Chondrocyte (in vitro differentiated cells): ENCODE data around the gene SMARCB1. TPM values are rescaled to one million over a fixed set of nuclear protein-coding genes. Genes with fewer than 3 reads are reported as not detected.

Source experiments
- DNase-seq: peaks from one replicate; pipeline ENCODE4 v3.0.0; 2021; ENCODE audit warnings: mixed read lengths, low spot score
- H3K27ac Mint-ChIP-seq: one replicate; pipeline ENCODE4 v1.8.0; 2021; ENCODE audit warnings: mild to moderate bottlenecking, moderate library complexity, mixed read lengths; ENCODE audit not compliant: unreplicated experiment
- H3K27me3 Mint-ChIP-seq: 2 replicates; pipeline ENCODE4 v1.8.0; 2021; ENCODE audit warnings: low read depth, mixed read lengths
- H3K36me3 Mint-ChIP-seq: 2 replicates; pipeline ENCODE4 v1.8.0; 2021; ENCODE audit warnings: low read depth, mixed read lengths
- H3K4me1 Mint-ChIP-seq: 2 replicates; pipeline ENCODE4 v1.8.0; 2021; ENCODE audit warnings: low read depth, mild to moderate bottlenecking, mixed read lengths
- H3K4me3 Mint-ChIP-seq: one replicate; pipeline ENCODE4 v1.8.0; 2021; ENCODE audit warnings: mild to moderate bottlenecking, moderate library complexity, mixed read lengths; ENCODE audit not compliant: unreplicated experiment
- H3K9me3 Mint-ChIP-seq: 2 replicates; pipeline ENCODE4 v1.8.0; 2021; ENCODE audit warnings: low read depth, mixed read lengths
- CTCF ChIP-seq: fragments of 200-600 bp; sonication (generic); IDR thresholded peaks from 2 replicates; pipeline ENCODE4 v1.5.0; 2021; ENCODE audit warnings: antibody characterized with exemption, mild to moderate bottlenecking, moderate library complexity
- total RNA-seq: library from RNA; stranded (reverse); gene quantifications from 3 replicates; pipeline ENCODE4 v1.2.1, GENCODE V29; 2021

The SMARCB1 gene
- total RNA-seq, 1 donor from 2014 or later = 102 TPM

DNA sequence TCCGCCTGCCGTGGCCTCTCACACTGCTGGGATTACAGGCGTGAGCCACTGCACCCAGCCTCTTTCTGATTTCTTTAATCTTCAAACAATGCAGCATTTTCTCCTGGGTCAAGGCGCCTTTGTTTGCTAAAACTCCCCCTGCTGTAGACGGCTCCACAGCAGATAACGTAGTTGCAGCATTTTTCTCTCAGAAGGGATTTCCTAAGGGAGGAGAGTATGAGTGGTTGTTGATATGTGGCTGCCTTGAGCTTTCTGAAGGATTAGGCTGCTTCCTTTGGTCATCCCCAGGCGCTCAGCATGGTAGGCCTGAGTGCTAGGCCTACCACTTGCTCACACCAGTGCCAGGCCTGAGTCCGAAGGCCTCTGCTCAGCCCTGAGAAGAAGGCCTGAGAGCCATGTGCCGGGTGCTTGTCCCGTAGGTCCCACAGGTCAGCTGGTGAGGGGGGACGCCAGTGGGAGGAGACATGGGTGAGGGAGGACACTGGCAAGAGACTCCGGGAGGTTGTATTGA is 18.1 kb downstream of the SMARCB1 start:
- no peak overlapping the region for H3K27ac Mint-ChIP-seq
- peaks cover 46% of the 10 kb centered on the region for H3K36me3 Mint-ChIP-seq

DNA sequence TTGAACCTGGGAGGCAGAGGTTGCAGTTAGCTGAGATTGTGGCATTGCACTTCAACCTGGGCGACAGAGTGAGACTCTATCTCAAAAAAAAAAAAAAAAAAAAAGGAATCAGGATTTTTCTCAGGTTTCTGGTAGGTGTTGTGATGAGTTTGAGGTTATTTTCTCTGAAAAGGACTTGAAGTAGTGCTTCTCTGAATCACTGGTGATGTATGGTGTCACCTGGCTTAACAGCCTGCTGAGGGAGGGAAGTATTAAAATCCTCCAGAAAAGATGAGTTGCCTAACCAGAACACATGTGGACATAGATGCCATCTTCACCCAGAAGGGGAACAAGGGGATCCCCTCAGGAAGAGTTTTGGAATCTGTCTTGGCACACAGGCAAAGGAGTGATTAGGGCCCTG is 20.1 kb downstream of the SMARCB1 start:
- no peak for DNase-seq
- no peaks in the 10 kb centered on the region for H3K27me3 Mint-ChIP-seq
- no peak overlapping the region for H3K4me3 Mint-ChIP-seq
- TF ChIP-seq CTCF = no peak
- peaks cover 39% of the 10 kb centered on the region for H3K36me3 Mint-ChIP-seq
- no peaks in the 10 kb centered on the region for H3K4me1 Mint-ChIP-seq
- no peaks in the 10 kb centered on the region for H3K9me3 Mint-ChIP-seq
- no peak overlapping the region for H3K27ac Mint-ChIP-seq

More for the DNA sequence above, 18.1 kb downstream of the SMARCB1 start:
- Mint-ChIP-seq H3K4me1 (no peaks in the 10 kb centered on the region), H3K4me3 (no peak overlapping the region), H3K27me3 (no peaks in the 10 kb centered on the region), H3K9me3 (no peaks in the 10 kb centered on the region)
- TF ChIP-seq CTCF = no peak
- peak; percentile 81 for DNase-seq

DNA sequence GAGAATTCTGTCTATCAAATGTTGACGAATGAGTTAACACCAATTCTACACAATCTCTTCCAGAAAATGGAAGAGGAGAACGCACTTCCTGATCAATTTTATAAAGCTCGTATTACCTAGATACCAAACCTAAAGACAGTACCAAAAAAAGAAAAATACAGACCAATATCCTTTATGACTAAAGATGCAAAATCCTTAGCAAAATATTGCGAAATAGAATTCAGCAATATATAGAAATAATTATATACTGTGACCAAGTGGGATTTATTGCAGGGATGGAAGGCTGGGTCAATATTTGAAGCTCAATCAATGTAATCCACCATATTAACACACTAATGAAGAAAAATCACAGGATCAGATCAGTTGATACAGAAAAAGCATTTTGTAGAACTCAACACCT is 25.6 kb downstream of the SMARCB1 start:
- TF ChIP-seq CTCF = no peak
- Mint-ChIP-seq H3K4me3 (no peak overlapping the region), H3K27ac (no peak overlapping the region), H3K4me1 (peaks cover 8% of the 10 kb centered on the region), H3K27me3 (no peaks in the 10 kb centered on the region), H3K36me3 (peaks cover 31% of the 10 kb centered on the region), H3K9me3 (no peaks in the 10 kb centered on the region)
- DNase-seq = no peak

DNA sequence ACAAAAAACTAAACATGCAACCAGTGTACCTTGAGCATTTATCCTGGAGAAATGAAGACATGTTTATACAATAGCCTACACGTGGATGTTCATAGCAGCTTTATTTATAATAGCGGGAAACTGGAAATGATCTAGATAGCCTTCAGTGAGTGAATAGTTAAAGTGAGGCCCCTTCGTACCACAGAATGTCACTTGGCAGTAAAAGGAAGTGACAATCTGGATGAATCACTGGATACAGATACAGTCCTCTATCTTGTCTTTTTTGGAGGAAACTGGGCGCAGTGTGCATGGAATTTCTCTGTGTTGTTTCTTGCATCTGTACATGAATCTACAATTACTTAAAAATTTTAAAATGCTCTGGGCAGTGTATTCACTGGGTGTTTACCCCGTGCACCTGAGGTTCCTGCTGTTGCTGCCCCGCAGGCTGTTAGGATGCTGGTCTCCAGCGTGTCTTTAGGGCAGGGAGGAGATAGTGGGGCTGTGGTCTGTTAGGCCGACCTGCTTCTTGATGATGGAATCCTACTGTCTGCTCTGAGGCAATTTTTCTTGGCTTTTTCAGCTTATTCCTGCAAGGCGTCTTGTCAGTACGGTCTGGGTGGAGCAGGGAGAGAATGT is 28.9 kb downstream of the SMARCB1 start:
- no peak for TF ChIP-seq CTCF
- Mint-ChIP-seq H3K36me3 (peaks cover 39% of the 10 kb centered on the region), H3K27ac (peak overlapping the region; percentile 42), H3K9me3 (no peaks in the 10 kb centered on the region), H3K4me3 (no peak overlapping the region), H3K27me3 (no peaks in the 10 kb centered on the region), H3K4me1 (peaks cover 8% of the 10 kb centered on the region)
- peak; percentile 33 for DNase-seq

- Mint-ChIP-seq H3K9me3 (no peaks in the 10 kb centered on the region), H3K4me3 (no peak overlapping the region), H3K27me3 (no peaks in the 10 kb centered on the region), H3K4me1 (peaks cover 8% of the 10 kb centered on the region), H3K27ac (peak overlapping the region; percentile 42), H3K36me3 (peaks cover 37% of the 10 kb centered on the region)
- no peak for TF ChIP-seq CTCF
- DNase-seq = peak; percentile 70
These were observed 29.6 kb downstream of the SMARCB1 start for GRCh38 chr22:23816156-23816976.
